Measurements from ENCODE around the gene TSSK1B.

DNA sequence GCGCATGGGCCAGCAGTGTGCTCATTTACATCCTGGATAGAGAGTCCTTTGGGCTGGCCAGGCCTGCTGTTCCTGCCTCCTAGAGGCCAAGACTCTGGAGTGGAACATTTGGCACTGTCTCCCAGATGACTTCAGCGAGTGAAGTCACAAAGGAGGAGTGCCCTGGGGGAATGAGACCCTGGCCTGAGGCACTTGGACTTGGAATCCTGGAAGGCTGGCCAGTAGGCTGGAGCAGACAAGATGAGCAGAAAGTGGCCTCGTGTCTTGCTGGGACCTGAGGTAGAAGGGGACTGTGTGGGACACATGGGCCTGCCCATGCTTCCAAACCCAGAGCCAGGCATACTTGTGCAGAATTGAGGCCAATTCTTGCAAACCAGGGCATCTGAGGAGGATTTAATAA lies at the start of gene TSSK1B:
- TF ChIP-seq CTCF (IDR thresholded peaks at IDR 0.05) (no peak), EZH2phosphoT487 (IDR thresholded peaks at IDR 0.05) (no peak)
